Muscle layer of colon (tissue), 2 donors: ENCODE results near the gene VDR.

Experiments used
- H3K27ac ChIP-seq: one replicate; pipeline ENCODE4 v1.7.0; 2013; ENCODE audit warnings: low read depth, mild to moderate bottlenecking, low read length, moderate library complexity
- H3K27me3 ChIP-seq, 2 donors: one replicate each; pipeline ENCODE4 v1.7.0; 2013; ENCODE audit warnings: low read length in 2 of 2, mild to moderate bottlenecking in 2 of 2; ENCODE audit not compliant: insufficient read depth in 2 of 2, control insufficient read depth in 1 of 2
- H3K36me3 ChIP-seq: one replicate; pipeline ENCODE4 v1.7.0; 2013; ENCODE audit warnings: mild to moderate bottlenecking, low read length; ENCODE audit not compliant: insufficient read depth
- H3K4me1 ChIP-seq: one replicate; pipeline ENCODE4 v1.7.0; 2013; ENCODE audit warnings: mild to moderate bottlenecking, low read length; ENCODE audit not compliant: insufficient read depth
- H3K4me3 ChIP-seq, 2 donors: one replicate each; pipeline ENCODE4 v1.7.0; 2013; ENCODE audit warnings: low read length in 2 of 2, low read depth in 1 of 2, mild to moderate bottlenecking in 1 of 2, moderate library complexity in 1 of 2
- H3K9ac ChIP-seq: one replicate; pipeline ENCODE4 v1.7.0; 2013; ENCODE audit warnings: low read length
- H3K9me3 ChIP-seq: one replicate; pipeline ENCODE4 v1.7.0; 2013; ENCODE audit warnings: mild to moderate bottlenecking, low read length
- donor health status: abdominal sarcoma.
- donor health status: Adenocarcinoma of cecum.

The VDR gene

GRCh38 chr12:47832263-47832933 is 72.4 kb downstream of the VDR start:
- no peaks in the 10 kb centered on the region for H3K27me3 ChIP-seq
- H3K27ac ChIP-seq = no peak overlapping the region
- H3K4me1 ChIP-seq = peaks cover 16% of the 10 kb centered on the region
- H3K9ac ChIP-seq = no peak overlapping the region
- no peak overlapping the region for H3K4me3 ChIP-seq
- no peaks in the 10 kb centered on the region for H3K9me3 ChIP-seq
- no peaks in the 10 kb centered on the region for H3K36me3 ChIP-seq

- peak overlapping the region in 1 of 2 donors; percentile 38 for H3K4me3 ChIP-seq
- H3K36me3 ChIP-seq = no peaks in the 10 kb centered on the region
- peak overlapping the region; percentile 41 for H3K9ac ChIP-seq
- no peaks in the 10 kb centered on the region for H3K9me3 ChIP-seq
- H3K27ac ChIP-seq = peak overlapping the region; percentile 75
- H3K27me3 ChIP-seq = no peaks in the 10 kb centered on the region
- peaks cover 36% of the 10 kb centered on the region for H3K4me1 ChIP-seq
Observed at GRCh38 chr12:47829584-47829983, 75.2 kb downstream of the VDR start.

GRCh38 chr12:47828976-47829482 is 75.8 kb downstream of the VDR start:
- peak overlapping the region; percentile 41 for H3K9ac ChIP-seq
- no peaks in the 10 kb centered on the region for H3K9me3 ChIP-seq
- H3K36me3 ChIP-seq = no peaks in the 10 kb centered on the region
- peak overlapping the region in 1 of 2 donors; percentile 38 for H3K4me3 ChIP-seq
- peak overlapping the region; percentile 75 for H3K27ac ChIP-seq
- peaks cover 41% of the 10 kb centered on the region for H3K4me1 ChIP-seq
- no peaks in the 10 kb centered on the region for H3K27me3 ChIP-seq

GRCh38 chr12:47828008-47828975 is 76.5 kb downstream of the VDR start:
- H3K27ac ChIP-seq = peak overlapping the region; percentile 8
- peaks cover 47% of the 10 kb centered on the region for H3K4me1 ChIP-seq

GRCh38 chr12:47825173-47825639 is 79.6 kb downstream of the VDR start:
- H3K4me3 ChIP-seq = peak overlapping the region in 1 of 2 donors; percentile 5
- no peaks in the 10 kb centered on the region for H3K36me3 ChIP-seq
- peak overlapping the region; percentile 76 for H3K27ac ChIP-seq
- peak overlapping the region; percentile 36 for H3K9ac ChIP-seq
- no peaks in the 10 kb centered on the region for H3K27me3 ChIP-seq
- H3K9me3 ChIP-seq = no peaks in the 10 kb centered on the region
- H3K4me1 ChIP-seq = peaks cover 74% of the 10 kb centered on the region

More at GRCh38 chr12:47828008-47828975, 76.5 kb downstream of the VDR start:
- Histone ChIP-seq H3K27me3 (no peaks in the 10 kb centered on the region), H3K9me3 (no peaks in the 10 kb centered on the region), H3K4me3 (no peak overlapping the region), H3K36me3 (no peaks in the 10 kb centered on the region), H3K9ac (peak overlapping the region; percentile 12)

GRCh38 chr12:47824635-47825034 is 80.2 kb downstream of the VDR start:
- H3K4me3 ChIP-seq = peak overlapping the region in 1 of 2 donors; percentile 5
- H3K9ac ChIP-seq = no peak overlapping the region
- H3K4me1 ChIP-seq = peaks cover 73% of the 10 kb centered on the region
- peak overlapping the region; percentile 76 for H3K27ac ChIP-seq
- H3K9me3 ChIP-seq = no peaks in the 10 kb centered on the region
- H3K36me3 ChIP-seq = no peaks in the 10 kb centered on the region
- no peaks in the 10 kb centered on the region for H3K27me3 ChIP-seq

GRCh38 chr12:47824198-47824597 is 80.6 kb downstream of the VDR start:
- no peak overlapping the region for H3K9ac ChIP-seq
- H3K27ac ChIP-seq = peak overlapping the region; percentile 76
- no peak overlapping the region for H3K4me3 ChIP-seq
- no peaks in the 10 kb centered on the region for H3K36me3 ChIP-seq
- peaks cover 69% of the 10 kb centered on the region for H3K4me1 ChIP-seq
- H3K27me3 ChIP-seq = no peaks in the 10 kb centered on the region
- H3K9me3 ChIP-seq = no peaks in the 10 kb centered on the region

GRCh38 chr12:47823422-47824086 is 81.2 kb downstream of the VDR start:
- Histone ChIP-seq H3K9me3 (no peaks in the 10 kb centered on the region), H3K9ac (no peak overlapping the region), H3K27ac (peak overlapping the region; percentile 76), H3K4me3 (no peak overlapping the region), H3K27me3 (no peaks in the 10 kb centered on the region), H3K4me1 (peaks cover 65% of the 10 kb centered on the region), H3K36me3 (no peaks in the 10 kb centered on the region)

GRCh38 chr12:47822863-47823262 is 81.9 kb downstream of the VDR start:
- Histone ChIP-seq H3K27ac (peak overlapping the region; percentile 98), H3K4me3 (no peak overlapping the region), H3K27me3 (no peaks in the 10 kb centered on the region), H3K4me1 (peaks cover 65% of the 10 kb centered on the region), H3K36me3 (no peaks in the 10 kb centered on the region), H3K9ac (no peak overlapping the region), H3K9me3 (no peaks in the 10 kb centered on the region)

GRCh38 chr12:47822401-47822800 is 82.4 kb downstream of the VDR start:
- Histone ChIP-seq H3K4me1 (peaks cover 69% of the 10 kb centered on the region), H3K4me3 (no peak overlapping the region), H3K9ac (no peak overlapping the region)

GRCh38 chr12:47821346-47821706 is 83.5 kb downstream of the VDR start:
- H3K27ac ChIP-seq = peak overlapping the region; percentile 98

More at GRCh38 chr12:47822401-47822800, 82.4 kb downstream of the VDR start:
- Histone ChIP-seq H3K27me3 (no peaks in the 10 kb centered on the region), H3K9me3 (no peaks in the 10 kb centered on the region), H3K36me3 (no peaks in the 10 kb centered on the region), H3K27ac (peak overlapping the region; percentile 98)

More at GRCh38 chr12:47821346-47821706, 83.5 kb downstream of the VDR start:
- Histone ChIP-seq H3K9ac (peak overlapping the region; percentile 71), H3K9me3 (no peaks in the 10 kb centered on the region), H3K4me1 (peaks cover 76% of the 10 kb centered on the region), H3K4me3 (peak overlapping the region in 1 of 2 donors; percentile 94), H3K36me3 (no peaks in the 10 kb centered on the region), H3K27me3 (no peaks in the 10 kb centered on the region)
